ENCODE data around the gene ENDOG.

DNA sequence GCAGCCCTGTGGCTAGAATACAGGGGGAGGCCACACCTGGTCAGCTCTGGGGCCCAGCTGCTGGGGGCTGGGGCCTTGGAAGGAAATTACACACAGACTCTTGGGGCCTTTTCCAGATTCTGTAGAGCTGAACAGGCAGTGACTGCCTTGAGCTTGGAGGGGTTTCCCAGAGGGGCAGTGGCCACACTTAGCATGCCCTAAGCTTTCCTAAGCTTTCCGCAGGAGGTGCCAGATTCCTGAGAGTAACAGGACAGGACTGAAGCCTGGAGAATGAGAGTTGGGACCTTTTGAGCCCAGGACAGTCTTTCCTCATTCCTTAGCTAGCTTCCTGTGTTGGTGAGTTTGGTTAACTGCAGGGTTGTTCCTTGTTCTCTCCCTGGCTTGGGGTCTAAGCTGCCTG, 29.9 kb upstream of the ENDOG start:
- no peak for TF ChIP-seq POLR2A (IDR thresholded peaks at IDR 0.05)
- TF ChIP-seq, protein P1, sequence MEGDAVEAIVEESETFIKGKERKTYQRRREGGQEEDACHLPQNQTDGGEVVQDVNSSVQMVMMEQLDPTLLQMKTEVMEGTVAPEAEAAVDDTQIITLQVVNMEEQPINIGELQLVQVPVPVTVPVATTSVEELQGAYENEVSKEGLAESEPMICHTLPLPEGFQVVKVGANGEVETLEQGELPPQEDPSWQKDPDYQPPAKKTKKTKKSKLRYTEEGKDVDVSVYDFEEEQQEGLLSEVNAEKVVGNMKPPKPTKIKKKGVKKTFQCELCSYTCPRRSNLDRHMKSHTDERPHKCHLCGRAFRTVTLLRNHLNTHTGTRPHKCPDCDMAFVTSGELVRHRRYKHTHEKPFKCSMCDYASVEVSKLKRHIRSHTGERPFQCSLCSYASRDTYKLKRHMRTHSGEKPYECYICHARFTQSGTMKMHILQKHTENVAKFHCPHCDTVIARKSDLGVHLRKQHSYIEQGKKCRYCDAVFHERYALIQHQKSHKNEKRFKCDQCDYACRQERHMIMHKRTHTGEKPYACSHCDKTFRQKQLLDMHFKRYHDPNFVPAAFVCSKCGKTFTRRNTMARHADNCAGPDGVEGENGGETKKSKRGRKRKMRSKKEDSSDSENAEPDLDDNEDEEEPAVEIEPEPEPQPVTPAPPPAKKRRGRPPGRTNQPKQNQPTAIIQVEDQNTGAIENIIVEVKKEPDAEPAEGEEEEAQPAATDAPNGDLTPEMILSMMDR (IDR thresholded peaks at IDR 0.05) = no peak
- TF ChIP-seq POLR2AphosphoS5 (IDR thresholded peaks at IDR 0.05) = no peak
